ENCODE measurements around the gene SAMM50.

SAMM50 gene

GRCh38 chr22:44032126-44032730 is 77.0 kb downstream of the SAMM50 start:
- Histone ChIP-seq H3K4me1 (ENCODE audit: control insufficient read depth, insufficient read depth, low read depth, low read length) (no peaks in the 10 kb centered on the region), H3K14ac (ENCODE audit: low read length in 2 of 2) (no peak overlapping the region), H3K79me1 (replicated peaks; ENCODE audit: low read length, poor library complexity, severe bottlenecking) (peaks cover 11% of the 10 kb centered on the region), H2BK15ac (ENCODE audit: low read depth, poor library complexity, severe bottlenecking) (no peak overlapping the region), H2AK5ac (ENCODE audit: low read length, severe bottlenecking) (no peak overlapping the region), H2AFZ (ENCODE audit: low read depth, low read length) (no peak overlapping the region), H2BK5ac (ENCODE audit: low read depth, low read length, poor library complexity, severe bottlenecking) (no peak overlapping the region), H3K18ac (ENCODE audit: low read depth in 1 of 2, low read length in 2 of 2) (no peak overlapping the region), H3K36me3 (ENCODE audit: control insufficient read depth in 1 of 2, insufficient read depth in 2 of 2, low read depth in 1 of 2, low read length in 2 of 2) (no peaks in the 10 kb centered on the region), H3K9me3 (ENCODE audit: control insufficient read depth, low read length) (no peaks in the 10 kb centered on the region), H3K27ac (ENCODE audit: low read length, poor library complexity, severe bottlenecking) (no peak overlapping the region), H3K9ac (ENCODE audit: low read length) (peak overlapping the region; percentile 15), H2BK12ac (ENCODE audit: low read length in 2 of 2) (no peak overlapping the region), H3K27me3 (ENCODE audit: control insufficient read depth in 1 of 2, insufficient read depth in 1 of 2, low read length in 2 of 2) (no peaks in the 10 kb centered on the region), H2BK120ac (ENCODE audit: low read depth, low read length) (no peak overlapping the region), H4K91ac (ENCODE audit: low read length) (no peak overlapping the region), H3K4ac (ENCODE audit: low read depth in 1 of 2, low read length in 2 of 2) (no peak overlapping the region), H3K4me3 (ENCODE audit: insufficient read depth in 1 of 2, low read depth in 1 of 2, low read length in 2 of 2) (no peak overlapping the region), H3K23ac (ENCODE audit: low read length in 2 of 2) (no peak overlapping the region), H3K4me2 (ENCODE audit: low read length, poor library complexity, severe bottlenecking) (no peak overlapping the region), H4K8ac (ENCODE audit: low read length) (no peak overlapping the region)
- no peak for DNase-seq
- 91% methylated on average over 14 of the region's 14 CpGs for WGBS

GRCh38 chr22:44033287-44033686 is 78.0 kb downstream of the SAMM50 start:
- H2BK12ac ChIP-seq (ENCODE audit: low read length in 2 of 2), result peak overlapping the region in 1 of 2 experiments; percentile 42
- no peak overlapping the region for H3K14ac ChIP-seq (ENCODE audit: low read length in 2 of 2)
- H3K23ac ChIP-seq (ENCODE audit: low read length in 2 of 2), result peak overlapping the region in 1 of 2 experiments; percentile 72
- H3K27ac ChIP-seq (ENCODE audit: low read length, poor library complexity, severe bottlenecking), result no peak overlapping the region
- no peak overlapping the region for H2AFZ ChIP-seq (ENCODE audit: low read depth, low read length)
- H3K4me3 ChIP-seq (ENCODE audit: insufficient read depth in 1 of 2, low read depth in 1 of 2, low read length in 2 of 2), result no peak overlapping the region
- no peak overlapping the region for H4K91ac ChIP-seq (ENCODE audit: low read length)
- H3K9me3 ChIP-seq (ENCODE audit: control insufficient read depth, low read length), result no peaks in the 10 kb centered on the region
- no peaks in the 10 kb centered on the region for H3K27me3 ChIP-seq (ENCODE audit: control insufficient read depth in 1 of 2, insufficient read depth in 1 of 2, low read length in 2 of 2)
- H3K36me3 ChIP-seq (ENCODE audit: control insufficient read depth in 1 of 2, insufficient read depth in 2 of 2, low read depth in 1 of 2, low read length in 2 of 2), result no peaks in the 10 kb centered on the region
- no peak overlapping the region for H4K8ac ChIP-seq (ENCODE audit: low read length)
- H2AK5ac ChIP-seq (ENCODE audit: low read length, severe bottlenecking), result peak overlapping the region; percentile 20
- H3K79me1 ChIP-seq (replicated peaks; ENCODE audit: low read length, poor library complexity, severe bottlenecking), result peaks cover 11% of the 10 kb centered on the region
- H2BK5ac ChIP-seq (ENCODE audit: low read depth, low read length, poor library complexity, severe bottlenecking), result no peak overlapping the region
- whole genome bisulfite sequencing, result 96% methylated on average over 5 of the region's 7 CpGs
- no peak overlapping the region for H3K9ac ChIP-seq (ENCODE audit: low read length)
- H3K4me1 ChIP-seq (ENCODE audit: control insufficient read depth, insufficient read depth, low read depth, low read length), result peaks cover 6% of the 10 kb centered on the region
- peak overlapping the region in 1 of 2 experiments; percentile 4 for H3K4ac ChIP-seq (ENCODE audit: low read depth in 1 of 2, low read length in 2 of 2)
- no peak for DNase-seq
- no peak overlapping the region for H3K18ac ChIP-seq (ENCODE audit: low read depth in 1 of 2, low read length in 2 of 2)
- H3K4me2 ChIP-seq (ENCODE audit: low read length, poor library complexity, severe bottlenecking), result no peak overlapping the region
- H2BK15ac ChIP-seq (ENCODE audit: low read depth, poor library complexity, severe bottlenecking), result no peak overlapping the region
- no peak overlapping the region for H2BK120ac ChIP-seq (ENCODE audit: low read depth, low read length)

- H2AK5ac ChIP-seq (ENCODE audit: low read length, severe bottlenecking), result no peak overlapping the region
- H2BK15ac ChIP-seq (ENCODE audit: low read depth, poor library complexity, severe bottlenecking), result no peak overlapping the region
Observed at GRCh38 chr22:44033694-44034093, 78.5 kb downstream of the SAMM50 start.

GRCh38 chr22:44037519-44038375 is 82.5 kb downstream of the SAMM50 start:
- Histone ChIP-seq H3K9ac (ENCODE audit: low read length) (peak overlapping the region; percentile 75), H3K23ac (ENCODE audit: low read length in 2 of 2) (no peak overlapping the region), H3K4me1 (ENCODE audit: control insufficient read depth, insufficient read depth, low read depth, low read length) (peaks cover 6% of the 10 kb centered on the region), H4K91ac (ENCODE audit: low read length) (no peak overlapping the region), H2BK120ac (ENCODE audit: low read depth, low read length) (no peak overlapping the region), H3K9me3 (ENCODE audit: control insufficient read depth, low read length) (no peaks in the 10 kb centered on the region), H3K79me1 (replicated peaks; ENCODE audit: low read length, poor library complexity, severe bottlenecking) (no peaks in the 10 kb centered on the region), H3K18ac (ENCODE audit: low read depth in 1 of 2, low read length in 2 of 2) (peak overlapping the region; percentile 31 to 59), H3K4me2 (ENCODE audit: low read length, poor library complexity, severe bottlenecking) (no peak overlapping the region), H2BK5ac (ENCODE audit: low read depth, low read length, poor library complexity, severe bottlenecking) (no peak overlapping the region), H2AK5ac (ENCODE audit: low read length, severe bottlenecking) (no peak overlapping the region), H3K4me3 (ENCODE audit: insufficient read depth in 1 of 2, low read depth in 1 of 2, low read length in 2 of 2) (peak overlapping the region in 1 of 2 experiments; percentile 63), H3K27ac (ENCODE audit: low read length, poor library complexity, severe bottlenecking) (peak overlapping the region; percentile 25), H2BK12ac (ENCODE audit: low read length in 2 of 2) (peak overlapping the region in 1 of 2 experiments; percentile 49), H2AFZ (ENCODE audit: low read depth, low read length) (no peak overlapping the region), H3K14ac (ENCODE audit: low read length in 2 of 2) (no peak overlapping the region), H4K8ac (ENCODE audit: low read length) (peak overlapping the region; percentile 16), H2BK15ac (ENCODE audit: low read depth, poor library complexity, severe bottlenecking) (no peak overlapping the region), H3K4ac (ENCODE audit: low read depth in 1 of 2, low read length in 2 of 2) (peak overlapping the region in 1 of 2 experiments; percentile 20), H3K27me3 (ENCODE audit: control insufficient read depth in 1 of 2, insufficient read depth in 1 of 2, low read length in 2 of 2) (no peaks in the 10 kb centered on the region), H3K36me3 (ENCODE audit: control insufficient read depth in 1 of 2, insufficient read depth in 2 of 2, low read depth in 1 of 2, low read length in 2 of 2) (no peaks in the 10 kb centered on the region)
- WGBS, result 38% methylated on average over 9 of the region's 9 CpGs
- DNase-seq, result peak; percentile 92

More at GRCh38 chr22:44033694-44034093, 78.5 kb downstream of the SAMM50 start:
- Histone ChIP-seq H3K36me3 (ENCODE audit: control insufficient read depth in 1 of 2, insufficient read depth in 2 of 2, low read depth in 1 of 2, low read length in 2 of 2) (no peaks in the 10 kb centered on the region), H4K8ac (ENCODE audit: low read length) (no peak overlapping the region), H3K14ac (ENCODE audit: low read length in 2 of 2) (no peak overlapping the region), H3K9ac (ENCODE audit: low read length) (no peak overlapping the region), H2BK12ac (ENCODE audit: low read length in 2 of 2) (no peak overlapping the region), H2BK120ac (ENCODE audit: low read depth, low read length) (no peak overlapping the region), H3K4me1 (ENCODE audit: control insufficient read depth, insufficient read depth, low read depth, low read length) (peaks cover 6% of the 10 kb centered on the region), H3K18ac (ENCODE audit: low read depth in 1 of 2, low read length in 2 of 2) (no peak overlapping the region), H3K9me3 (ENCODE audit: control insufficient read depth, low read length) (no peaks in the 10 kb centered on the region), H3K27ac (ENCODE audit: low read length, poor library complexity, severe bottlenecking) (no peak overlapping the region), H3K79me1 (replicated peaks; ENCODE audit: low read length, poor library complexity, severe bottlenecking) (peaks cover 11% of the 10 kb centered on the region), H4K91ac (ENCODE audit: low read length) (no peak overlapping the region), H3K27me3 (ENCODE audit: control insufficient read depth in 1 of 2, insufficient read depth in 1 of 2, low read length in 2 of 2) (no peaks in the 10 kb centered on the region), H2AFZ (ENCODE audit: low read depth, low read length) (no peak overlapping the region), H2BK5ac (ENCODE audit: low read depth, low read length, poor library complexity, severe bottlenecking) (no peak overlapping the region), H3K23ac (ENCODE audit: low read length in 2 of 2) (no peak overlapping the region), H3K4me3 (ENCODE audit: insufficient read depth in 1 of 2, low read depth in 1 of 2, low read length in 2 of 2) (no peak overlapping the region), H3K4me2 (ENCODE audit: low read length, poor library complexity, severe bottlenecking) (no peak overlapping the region), H3K4ac (ENCODE audit: low read depth in 1 of 2, low read length in 2 of 2) (no peak overlapping the region)
- peak; percentile 21 for DNase-seq
- 46% methylated on average over 4 of the region's 8 CpGs for WGBS

Data from mesenchymal stem cell (in vitro differentiated cells and primary cell).